Peyer's patch (tissue), 4 donors: ENCODE data around the gene PIEZO2. TPM values are rescaled to one million over a fixed set of nuclear protein-coding genes. Genes with fewer than 3 reads are reported as not detected.

Experiments
- DNase-seq, 3 donors: peaks; one replicate each; pipeline ENCODE4 v3.0.0-alpha.2; 2017 to 2019
- H3K27ac ChIP-seq, 4 donors: fragments of 200-600 bp; sonication (generic); one replicate each; pipeline ENCODE4 v1.5.1; 2016 to 2019
- H3K27me3 ChIP-seq, 2 donors: fragments of 200-600 bp; sonication (generic); one replicate each; pipeline ENCODE4 v1.5.1; 2019
- H3K36me3 ChIP-seq, 3 donors: fragments of 200-600 bp; sonication (generic); one replicate each; pipeline ENCODE4 v1.5.1; 2016 to 2019
- H3K4me1 ChIP-seq, 4 donors: fragments of 200-600 bp; sonication (generic); one replicate each; pipeline ENCODE4 v1.5.1; 2016 to 2019
- H3K4me3 ChIP-seq, 4 donors: fragments of 200-600 bp; sonication (generic); 1 replicate in 3 of 4; 2 replicates in 1 of 4; pipeline ENCODE4 v1.5.1; 2016 to 2019; ENCODE audit warnings: mild to moderate bottlenecking in 1 of 4
- H3K9me3 ChIP-seq, 4 donors: fragments of 200-600 bp; sonication (generic); one replicate each; pipeline ENCODE4 v1.5.1; 2016 to 2019; ENCODE audit warnings: mild to moderate bottlenecking in 1 of 4
- CTCF ChIP-seq, 6 experiments: fragments of 450-650 bp in 4 of 6; fragments of 200-600 bp in 2 of 6; sonication (generic) in 1 of 6; IDR thresholded peaks; one replicate each; pipeline ENCODE4 v1.5.1; 2017 to 2019; ENCODE audit warnings: antibody characterized with exemption in 6 of 6, mild to moderate bottlenecking in 3 of 6, moderate library complexity in 1 of 6
- POLR2A ChIP-seq, 2 donors: fragments of 450-650 bp; IDR thresholded peaks; one replicate each; pipeline ENCODE4 v1.5.1; 2017; ENCODE audit warnings: antibody characterized with exemption in 2 of 2, mild to moderate bottlenecking in 2 of 2, moderate library complexity in 2 of 2
- total RNA-seq, 4 donors: library from RNA; depleted of rRNA; stranded (reverse); fragments of >200 nt; gene quantifications; one replicate each; pipeline ENCODE4 v1.1.0, GENCODE V29; 2016

The PIEZO2 gene
- total RNA-seq, 4 donors from 2014 or later, result 0.85 to 5.8 (median 4.5) TPM

- H3K36me3 ChIP-seq, result no peaks in the 10 kb centered on the region
- no peaks in the 10 kb centered on the region for H3K27me3 ChIP-seq
- no peaks in the 10 kb centered on the region for H3K4me1 ChIP-seq
- H3K4me3 ChIP-seq, result no peak overlapping the region
- no peak for TF ChIP-seq POLR2A (IDR thresholded peaks at IDR 0.05)
- no peak for TF ChIP-seq CTCF (IDR thresholded peaks at IDR 0.05)
- H3K9me3 ChIP-seq, result no peaks in the 10 kb centered on the region
- H3K27ac ChIP-seq, result no peak overlapping the region
- DNase-seq, result no peak
These were observed 256.6 kb downstream of the PIEZO2 start for GRCh38 chr18:10892786-10893185.

- no peaks in the 10 kb centered on the region for H3K4me1 ChIP-seq
- no peaks in the 10 kb centered on the region for H3K36me3 ChIP-seq
- no peak for TF ChIP-seq CTCF (IDR thresholded peaks at IDR 0.05)
- TF ChIP-seq POLR2A (IDR thresholded peaks at IDR 0.05), result no peak
- H3K27ac ChIP-seq, result no peak overlapping the region
- no peak for DNase-seq
- no peaks in the 10 kb centered on the region for H3K9me3 ChIP-seq
- no peaks in the 10 kb centered on the region for H3K27me3 ChIP-seq
- no peak overlapping the region for H3K4me3 ChIP-seq
These were observed 259.3 kb downstream of the PIEZO2 start for GRCh38 chr18:10890022-10890421.

GRCh38 chr18:10878703-10879102, 270.7 kb downstream of the PIEZO2 start:
- H3K4me3 ChIP-seq, result no peak overlapping the region
- no peaks in the 10 kb centered on the region for H3K4me1 ChIP-seq
- H3K27me3 ChIP-seq, result no peaks in the 10 kb centered on the region
- DNase-seq, result no peak
- H3K9me3 ChIP-seq, result no peaks in the 10 kb centered on the region
- H3K27ac ChIP-seq, result no peak overlapping the region
- TF ChIP-seq POLR2A (IDR thresholded peaks at IDR 0.05) (no peak), CTCF (IDR thresholded peaks at IDR 0.05) (no peak)
- no peaks in the 10 kb centered on the region for H3K36me3 ChIP-seq

- H3K4me3 ChIP-seq, result no peak overlapping the region
These were observed 271.4 kb downstream of the PIEZO2 start for GRCh38 chr18:10877987-10878386.

GRCh38 chr18:10875811-10876210, 273.6 kb downstream of the PIEZO2 start:
- H3K4me1 ChIP-seq, result no peaks in the 10 kb centered on the region
- H3K27ac ChIP-seq, result no peak overlapping the region
- DNase-seq, result no peak
- H3K9me3 ChIP-seq, result no peaks in the 10 kb centered on the region
- no peak for TF ChIP-seq POLR2A (IDR thresholded peaks at IDR 0.05)
- no peak for TF ChIP-seq CTCF (IDR thresholded peaks at IDR 0.05)
- no peaks in the 10 kb centered on the region for H3K27me3 ChIP-seq
- no peaks in the 10 kb centered on the region for H3K36me3 ChIP-seq
- no peak overlapping the region for H3K4me3 ChIP-seq

More at GRCh38 chr18:10877987-10878386, 271.4 kb downstream of the PIEZO2 start:
- Histone ChIP-seq H3K4me1 (no peaks in the 10 kb centered on the region), H3K27ac (no peak overlapping the region), H3K27me3 (no peaks in the 10 kb centered on the region), H3K36me3 (no peaks in the 10 kb centered on the region), H3K9me3 (no peaks in the 10 kb centered on the region)
- DNase-seq, result no peak
- TF ChIP-seq POLR2A (IDR thresholded peaks at IDR 0.05) (no peak), CTCF (IDR thresholded peaks at IDR 0.05) (no peak)

GRCh38 chr18:10872304-10872703, 277.1 kb downstream of the PIEZO2 start:
- H3K9me3 ChIP-seq, result no peaks in the 10 kb centered on the region
- no peak for DNase-seq
- H3K4me1 ChIP-seq, result no peaks in the 10 kb centered on the region
- no peak for TF ChIP-seq POLR2A (IDR thresholded peaks at IDR 0.05)
- no peak for TF ChIP-seq CTCF (IDR thresholded peaks at IDR 0.05)
- no peaks in the 10 kb centered on the region for H3K27me3 ChIP-seq
- H3K36me3 ChIP-seq, result no peaks in the 10 kb centered on the region
- H3K27ac ChIP-seq, result no peak overlapping the region
- H3K4me3 ChIP-seq, result no peak overlapping the region
